Panc1 (cell line): ENCODE data around the gene VPS4B.

Experiments
- CTCF ChIP-seq: fragments of 450-650 bp; IDR thresholded peaks from 2 replicates; pipeline ENCODE4 v1.5.1; 2017; ENCODE audit warnings: mild to moderate bottlenecking
- POLR2AphosphoS5 ChIP-seq: IDR thresholded peaks from 2 replicates; pipeline ENCODE4 v1.6.1; 2012; ENCODE audit warnings: mild to moderate bottlenecking, low read depth, low read length, moderate library complexity
- SIN3A ChIP-seq: IDR thresholded peaks from 2 replicates; pipeline ENCODE4 v1.6.1; 2012; ENCODE audit warnings: low read depth, mild to moderate bottlenecking, low read length, moderate library complexity, borderline replicate concordance; ENCODE audit not compliant: insufficient read depth

- TF ChIP-seq CTCF (no peak), SIN3A (no peak), POLR2AphosphoS5 (no peak)
These were observed 15.9 kb upstream of the VPS4B start for GRCh38 chr18:63438181-63438580.
